Tibial artery (tissue), 4 donors: ENCODE measurements around the gene KIF5B.

Source experiments
- DNase-seq, 2 donors: peaks; one replicate each; pipeline ENCODE4 v3.0.0-alpha.2; 2019
- H3K27ac ChIP-seq, 2 donors: fragments of 200-600 bp; sonication (generic) in 1 of 2; 1 replicate in 1 of 2; 2 replicates in 1 of 2; pipeline ENCODE4 v1.5.1; 2018 to 2019; ENCODE audit warnings: mild to moderate bottlenecking in 1 of 2
- H3K27me3 ChIP-seq, 2 donors: fragments of 200-600 bp; sonication (generic) in 1 of 2; one replicate each; pipeline versions ENCODE4 v1.5.1 to v1.6.0; 2016 to 2019
- H3K36me3 ChIP-seq, 3 donors: fragments of 200-600 bp; sonication (generic) in 2 of 3; one replicate each; pipeline ENCODE4 v1.5.1; 2016 to 2019; ENCODE audit warnings: mild to moderate bottlenecking in 2 of 3
- H3K4me1 ChIP-seq, 4 donors: fragments of 200-600 bp; sonication (generic) in 2 of 4; 1 replicate in 3 of 4; 2 replicates in 1 of 4; pipeline ENCODE4 v1.5.1; 2016 to 2019
- H3K4me3 ChIP-seq, 2 donors: fragments of 200-600 bp; sonication (generic) in 1 of 2; 1 replicate in 1 of 2; 2 replicates in 1 of 2; pipeline ENCODE4 v1.5.1; 2018 to 2019; ENCODE audit warnings: mild to moderate bottlenecking in 2 of 2
- H3K9me3 ChIP-seq, 3 donors: fragments of 200-600 bp; sonication (generic) in 1 of 3; one replicate each; pipeline ENCODE4 v1.5.1; 2016 to 2019
- intact Hi-C: fragments of 100-400 bp; cut with DNase I; formaldehyde crosslinking; loops from one replicate; pipeline ENCODE4 v1.15.0; 2023; ENCODE audit warnings: low total_unique reads
- TF ChIP-seq, protein P1 (sequence below), 2 experiments: fragments of 200-600 bp in 1 of 2; fragments of 450-650 bp in 1 of 2; IDR thresholded peaks; one replicate each; pipeline ENCODE4 v1.5.1; 2017 to 2019; ENCODE audit warnings: antibody characterized with exemption in 2 of 2, mild to moderate bottlenecking in 1 of 2, moderate library complexity in 1 of 2

Gene KIF5B

DNA sequence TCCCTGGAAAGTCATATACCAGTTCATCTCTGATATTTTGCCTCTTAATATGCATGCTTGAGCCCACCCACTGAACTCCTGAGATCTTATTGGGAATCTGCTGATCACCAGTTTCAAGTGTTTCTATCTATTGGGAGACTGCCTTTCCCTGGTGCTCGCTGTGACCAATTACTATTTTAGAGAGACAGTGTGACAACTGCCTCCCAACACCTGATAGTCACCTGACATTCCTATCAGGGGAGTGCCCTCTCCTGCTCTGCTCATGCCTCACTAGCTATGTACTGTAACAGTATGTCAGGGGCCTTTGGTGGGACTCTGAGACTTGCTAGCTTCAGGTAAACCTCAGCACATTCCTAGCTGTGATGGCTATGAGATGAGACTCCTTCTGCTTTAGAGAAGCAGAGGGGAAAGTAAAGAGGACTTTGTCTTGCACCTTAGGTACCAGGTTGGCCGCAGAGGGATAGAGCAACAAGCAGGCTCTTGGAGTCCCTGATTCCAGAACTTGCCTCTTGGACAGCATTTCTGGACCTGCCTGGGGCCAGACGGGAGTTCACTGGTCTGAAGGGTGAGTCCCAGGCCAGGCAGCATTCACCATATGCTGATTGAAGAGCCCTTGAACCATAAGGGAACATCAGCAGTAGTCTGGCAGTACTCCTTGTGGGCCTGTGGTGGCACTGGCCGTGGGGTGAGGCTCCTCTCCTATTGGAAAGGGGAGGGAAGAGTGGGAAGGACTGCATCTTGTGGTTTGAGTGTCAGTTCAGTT, 93.2 kb downstream of the KIF5B start:
- Histone ChIP-seq H3K4me3 (no peak overlapping the region), H3K4me1 (no peaks in the 10 kb centered on the region), H3K27ac (no peak overlapping the region), H3K9me3 (no peaks in the 10 kb centered on the region), H3K36me3 (no peaks in the 10 kb centered on the region), H3K27me3 (no peaks in the 10 kb centered on the region)
- TF ChIP-seq, protein P1, sequence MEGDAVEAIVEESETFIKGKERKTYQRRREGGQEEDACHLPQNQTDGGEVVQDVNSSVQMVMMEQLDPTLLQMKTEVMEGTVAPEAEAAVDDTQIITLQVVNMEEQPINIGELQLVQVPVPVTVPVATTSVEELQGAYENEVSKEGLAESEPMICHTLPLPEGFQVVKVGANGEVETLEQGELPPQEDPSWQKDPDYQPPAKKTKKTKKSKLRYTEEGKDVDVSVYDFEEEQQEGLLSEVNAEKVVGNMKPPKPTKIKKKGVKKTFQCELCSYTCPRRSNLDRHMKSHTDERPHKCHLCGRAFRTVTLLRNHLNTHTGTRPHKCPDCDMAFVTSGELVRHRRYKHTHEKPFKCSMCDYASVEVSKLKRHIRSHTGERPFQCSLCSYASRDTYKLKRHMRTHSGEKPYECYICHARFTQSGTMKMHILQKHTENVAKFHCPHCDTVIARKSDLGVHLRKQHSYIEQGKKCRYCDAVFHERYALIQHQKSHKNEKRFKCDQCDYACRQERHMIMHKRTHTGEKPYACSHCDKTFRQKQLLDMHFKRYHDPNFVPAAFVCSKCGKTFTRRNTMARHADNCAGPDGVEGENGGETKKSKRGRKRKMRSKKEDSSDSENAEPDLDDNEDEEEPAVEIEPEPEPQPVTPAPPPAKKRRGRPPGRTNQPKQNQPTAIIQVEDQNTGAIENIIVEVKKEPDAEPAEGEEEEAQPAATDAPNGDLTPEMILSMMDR (IDR thresholded peaks at IDR 0.05) = no peak
- intact Hi-C loops = no loop called here
- DNase-seq = no peak

DNA sequence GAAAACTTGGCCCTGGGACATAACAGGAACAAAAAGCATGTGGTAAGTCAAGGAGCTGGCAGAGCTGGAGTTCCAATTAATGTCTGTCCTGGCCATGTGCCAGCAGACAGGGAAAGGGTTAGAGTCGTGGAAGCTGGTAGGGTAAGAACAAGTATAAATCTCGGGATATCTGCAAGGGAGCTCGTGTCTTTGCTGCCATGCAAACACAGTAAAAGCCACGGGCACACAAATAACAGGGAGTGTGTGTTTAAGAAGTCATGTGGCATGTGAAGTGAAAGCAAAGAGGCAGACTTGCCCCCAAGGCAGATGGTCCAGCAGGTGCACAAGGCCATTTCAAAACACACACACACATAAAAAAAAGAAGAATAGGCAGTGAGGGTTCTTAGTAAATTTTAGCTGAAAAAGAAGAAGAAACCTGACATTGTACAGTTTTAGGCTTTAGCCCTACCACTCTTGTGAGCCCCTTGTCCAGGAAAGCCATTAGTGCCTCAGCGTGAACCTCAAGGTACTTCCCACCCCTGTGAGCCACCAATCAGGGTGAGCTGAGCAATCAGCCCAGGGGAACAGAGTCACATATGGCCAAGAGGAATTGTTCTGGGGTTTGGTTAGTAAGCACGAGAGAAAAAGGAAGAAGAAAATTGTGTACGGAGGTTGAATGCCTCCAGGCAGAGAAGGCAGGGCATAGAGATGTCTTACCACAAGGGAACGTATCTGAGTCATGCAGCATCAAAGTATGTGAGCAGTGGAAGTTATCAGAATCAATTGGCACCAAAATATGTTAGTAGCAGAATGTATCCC, 94.7 kb downstream of the KIF5B start:
- Histone ChIP-seq H3K27ac (no peak overlapping the region), H3K9me3 (no peaks in the 10 kb centered on the region), H3K36me3 (no peaks in the 10 kb centered on the region), H3K4me1 (no peaks in the 10 kb centered on the region), H3K27me3 (no peaks in the 10 kb centered on the region), H3K4me3 (no peak overlapping the region)
- TF ChIP-seq, protein P1 (IDR thresholded peaks at IDR 0.05) = no peak
- intact Hi-C loops = no loop called here
- DNase-seq = no peak

DNA sequence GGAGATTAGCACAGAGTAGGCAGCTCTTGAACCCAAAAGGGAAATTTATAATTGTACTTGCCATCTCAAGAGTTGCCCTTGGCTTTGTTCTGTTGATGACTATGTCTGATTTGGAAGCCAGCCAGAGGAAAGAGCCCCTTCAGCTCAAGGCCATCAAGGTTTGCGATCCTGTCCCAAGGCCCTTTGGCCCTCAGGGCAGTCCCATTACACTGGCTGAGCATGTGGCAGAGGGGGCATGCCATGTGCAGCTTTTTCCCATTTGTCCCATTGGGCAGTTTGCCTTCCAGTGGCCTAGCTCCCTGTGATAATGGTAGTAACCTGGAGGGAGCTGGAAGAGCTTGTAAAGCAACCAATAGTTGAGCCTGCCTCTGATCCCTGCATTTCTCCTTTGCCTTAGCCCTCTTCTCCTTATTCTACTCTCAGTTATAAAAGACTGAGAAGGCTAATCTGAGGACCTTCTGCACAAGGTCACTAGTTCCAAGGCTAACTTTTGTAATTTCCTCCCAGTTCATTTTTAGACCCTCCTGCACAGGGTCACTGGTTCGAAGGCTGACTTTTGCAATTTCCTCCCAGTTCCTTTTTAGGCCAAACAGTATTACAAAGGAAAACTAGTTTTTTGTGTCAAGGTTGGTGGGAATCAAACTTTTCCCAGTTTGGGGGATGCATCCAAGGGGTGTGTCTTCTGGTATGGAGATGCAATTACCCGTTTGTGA, 96.6 kb downstream of the KIF5B start:
- H3K27me3 ChIP-seq = no peaks in the 10 kb centered on the region
- H3K9me3 ChIP-seq = peaks cover 0 to 3% (median 0%) of the 10 kb centered on the region in 3 donors
- H3K36me3 ChIP-seq = no peaks in the 10 kb centered on the region
- intact Hi-C loops = no loop called here
- DNase-seq = no peak
- TF ChIP-seq, protein P1 (IDR thresholded peaks at IDR 0.05) = no peak
- H3K4me3 ChIP-seq = no peak overlapping the region
- H3K27ac ChIP-seq = no peak overlapping the region
- H3K4me1 ChIP-seq = no peaks in the 10 kb centered on the region
